Tibial nerve (tissue), 4 donors: Measurements from ENCODE around the gene MAGI1. TPM values are rescaled to one million over a fixed set of nuclear protein-coding genes. Genes with fewer than 3 reads are reported as not detected.
"Not testable (repeated sequence)": the region's sequence is repeated elsewhere in the genome, so short reads cannot be mapped to it uniquely, and the experiment has no call there.

Source experiments
- DNase-seq, 2 donors: peaks; one replicate each; pipeline ENCODE4 v3.0.0-alpha.2; 2019; ENCODE audit warnings: low spot score in 2 of 2
- H3K27ac ChIP-seq, 4 donors: fragments of 200-600 bp; sonication (generic) in 3 of 4; one replicate each; pipeline ENCODE4 v1.5.1; 2017 to 2019; ENCODE audit warnings: mild to moderate bottlenecking in 1 of 4
- H3K27me3 ChIP-seq, 2 donors: fragments of 200-600 bp; sonication (generic) in 1 of 2; one replicate each; pipeline versions ENCODE4 v1.5.1 to v1.6.0; 2017 to 2019
- H3K36me3 ChIP-seq, 3 donors: fragments of 200-600 bp; sonication (generic); one replicate each; pipeline ENCODE4 v1.5.1; 2018 to 2019
- H3K4me1 ChIP-seq, 4 donors: fragments of 200-600 bp; sonication (generic) in 3 of 4; one replicate each; pipeline ENCODE4 v1.5.1; 2017 to 2019
- H3K4me3 ChIP-seq, 4 donors: fragments of 200-600 bp; sonication (generic) in 3 of 4; one replicate each; pipeline ENCODE4 v1.5.1; 2017 to 2019; ENCODE audit warnings: mild to moderate bottlenecking in 1 of 4, moderate library complexity in 1 of 4
- H3K9me3 ChIP-seq, 4 donors: fragments of 200-600 bp; sonication (generic) in 3 of 4; one replicate each; pipeline ENCODE4 v1.5.1; 2017 to 2019
- EP300 ChIP-seq, 2 donors: sonication (generic); formaldehyde crosslinking; IDR thresholded peaks; one replicate each; pipeline ENCODE4 v1.6.1; 2017; ENCODE audit warnings: antibody characterized with exemption in 2 of 2, mild to moderate bottlenecking in 1 of 2
- POLR2A ChIP-seq, 2 donors: fragments of 450-650 bp; IDR thresholded peaks; one replicate each; pipeline ENCODE4 v1.6.1; 2017; ENCODE audit warnings: antibody characterized with exemption in 2 of 2, mild to moderate bottlenecking in 2 of 2, moderate library complexity in 2 of 2
- WGBS, 2 donors: methylation state at CpG; one replicate each; pipeline ENCODE4 v1.1.5; 2018; 5-methylcytosine and 5-hydroxymethylcytosine counted together
- total RNA-seq, 4 donors: library from RNA; depleted of rRNA; stranded (reverse); fragments of >200 nt; gene quantifications; one replicate each; pipeline ENCODE4 v1.1.0, GENCODE V29; 2016
- TF ChIP-seq, protein P1 (sequence below), 5 experiments: fragments of 200-600 bp in 3 of 5; fragments of 450-650 bp in 2 of 5; sonication (generic) in 3 of 5; IDR thresholded peaks; one replicate each; pipeline ENCODE4 v1.5.1; 2016 to 2019; ENCODE audit warnings: antibody characterized with exemption in 5 of 5, mild to moderate bottlenecking in 3 of 5, moderate library complexity in 2 of 5

MAGI1 gene
- total RNA-seq, 4 donors from 2014 or later = 30.6 to 52.8 (median 36.1) TPM

GRCh38 chr3:65867463-65868210 is 171.1 kb downstream of the MAGI1 start:
- 93 to 97% methylated on average over 9 of the region's 9 CpGs for WGBS, 2 donors
- Histone ChIP-seq H3K4me3 (no peak overlapping the region), H3K9me3 (no peaks in the 10 kb centered on the region)

DNA sequence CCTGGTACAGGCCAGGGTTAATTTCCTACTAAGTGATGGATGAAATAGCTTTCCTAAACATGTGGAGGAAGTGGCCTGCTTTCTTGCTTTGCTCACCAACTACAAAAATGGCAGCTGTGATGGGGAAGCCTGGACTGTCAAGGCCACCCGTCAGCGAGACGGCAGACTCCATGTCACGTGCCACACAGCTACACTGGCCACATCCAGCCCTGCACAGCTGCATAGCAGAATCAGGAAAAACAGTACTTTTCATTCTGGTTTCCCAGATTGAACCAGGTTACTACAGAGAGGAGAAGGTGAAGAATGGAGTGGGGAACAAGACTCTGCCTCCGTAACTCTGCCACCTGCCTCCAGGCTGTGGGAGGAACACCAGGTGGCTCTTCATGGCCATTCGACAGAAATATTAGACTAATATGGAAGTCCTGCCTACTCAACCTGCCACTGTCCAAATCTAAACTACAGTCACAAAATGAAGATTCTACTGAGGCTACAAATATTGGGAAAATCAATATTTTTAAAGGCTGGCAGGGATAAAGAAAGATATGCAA is 174.3 kb downstream of the MAGI1 start:
- Histone ChIP-seq H3K4me3 (no peak overlapping the region), H3K27ac (no peak overlapping the region), H3K4me1 (no peaks in the 10 kb centered on the region), H3K27me3 (no peaks in the 10 kb centered on the region), H3K36me3 (no peaks in the 10 kb centered on the region), H3K9me3 (no peaks in the 10 kb centered on the region)
- WGBS, 2 donors = 93 to 95% methylated on average over 6 of the region's 6 CpGs
- DNase-seq = no peak
- TF ChIP-seq, protein P1, sequence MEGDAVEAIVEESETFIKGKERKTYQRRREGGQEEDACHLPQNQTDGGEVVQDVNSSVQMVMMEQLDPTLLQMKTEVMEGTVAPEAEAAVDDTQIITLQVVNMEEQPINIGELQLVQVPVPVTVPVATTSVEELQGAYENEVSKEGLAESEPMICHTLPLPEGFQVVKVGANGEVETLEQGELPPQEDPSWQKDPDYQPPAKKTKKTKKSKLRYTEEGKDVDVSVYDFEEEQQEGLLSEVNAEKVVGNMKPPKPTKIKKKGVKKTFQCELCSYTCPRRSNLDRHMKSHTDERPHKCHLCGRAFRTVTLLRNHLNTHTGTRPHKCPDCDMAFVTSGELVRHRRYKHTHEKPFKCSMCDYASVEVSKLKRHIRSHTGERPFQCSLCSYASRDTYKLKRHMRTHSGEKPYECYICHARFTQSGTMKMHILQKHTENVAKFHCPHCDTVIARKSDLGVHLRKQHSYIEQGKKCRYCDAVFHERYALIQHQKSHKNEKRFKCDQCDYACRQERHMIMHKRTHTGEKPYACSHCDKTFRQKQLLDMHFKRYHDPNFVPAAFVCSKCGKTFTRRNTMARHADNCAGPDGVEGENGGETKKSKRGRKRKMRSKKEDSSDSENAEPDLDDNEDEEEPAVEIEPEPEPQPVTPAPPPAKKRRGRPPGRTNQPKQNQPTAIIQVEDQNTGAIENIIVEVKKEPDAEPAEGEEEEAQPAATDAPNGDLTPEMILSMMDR (IDR thresholded peaks at IDR 0.05) = no peak
- TF ChIP-seq EP300 (IDR thresholded peaks at IDR 0.05) = no peak
- no peak for TF ChIP-seq POLR2A (IDR thresholded peaks at IDR 0.05)

More at GRCh38 chr3:65867463-65868210, 171.1 kb downstream of the MAGI1 start:
- H3K27me3 ChIP-seq = no peaks in the 10 kb centered on the region
- DNase-seq = no peak
- TF ChIP-seq POLR2A (IDR thresholded peaks at IDR 0.05) = no peak
- TF ChIP-seq, protein P1 (IDR thresholded peaks at IDR 0.05) = no peak
- TF ChIP-seq EP300 (IDR thresholded peaks at IDR 0.05) = no peak
- H3K27ac ChIP-seq = no peak overlapping the region
- H3K36me3 ChIP-seq = no peaks in the 10 kb centered on the region
- peaks cover 0 to 5% (median 0%) of the 10 kb centered on the region in 4 donors for H3K4me1 ChIP-seq

- WGBS, 2 donors = 79 to 84% methylated on average over 5 of the region's 5 CpGs
- TF ChIP-seq POLR2A (IDR thresholded peaks at IDR 0.05) = no peak
- TF ChIP-seq, protein P1 (IDR thresholded peaks at IDR 0.05) = no peak
- TF ChIP-seq EP300 (IDR thresholded peaks at IDR 0.05) = no peak
- Histone ChIP-seq H3K27ac (no peak overlapping the region), H3K27me3 (no peaks in the 10 kb centered on the region), H3K4me3 (no peak overlapping the region), H3K4me1 (no peaks in the 10 kb centered on the region), H3K36me3 (no peaks in the 10 kb centered on the region), H3K9me3 (peaks cover 0 to 9% (median 0%) of the 10 kb centered on the region in 4 donors)
- DNase-seq = no peak
These were observed 177.0 kb downstream of the MAGI1 start for GRCh38 chr3:65861718-65862117.

GRCh38 chr3:65859612-65860011 is 179.1 kb downstream of the MAGI1 start:
- H3K27me3 ChIP-seq, H3K4me3 ChIP-seq, H3K9me3 ChIP-seq, H3K4me1 ChIP-seq, H3K36me3 ChIP-seq, DNase-seq, H3K27ac ChIP-seq: not testable (repeated sequence)
- WGBS, 2 donors = 96 to 97% methylated on average over 7 of the region's 7 CpGs

DNA sequence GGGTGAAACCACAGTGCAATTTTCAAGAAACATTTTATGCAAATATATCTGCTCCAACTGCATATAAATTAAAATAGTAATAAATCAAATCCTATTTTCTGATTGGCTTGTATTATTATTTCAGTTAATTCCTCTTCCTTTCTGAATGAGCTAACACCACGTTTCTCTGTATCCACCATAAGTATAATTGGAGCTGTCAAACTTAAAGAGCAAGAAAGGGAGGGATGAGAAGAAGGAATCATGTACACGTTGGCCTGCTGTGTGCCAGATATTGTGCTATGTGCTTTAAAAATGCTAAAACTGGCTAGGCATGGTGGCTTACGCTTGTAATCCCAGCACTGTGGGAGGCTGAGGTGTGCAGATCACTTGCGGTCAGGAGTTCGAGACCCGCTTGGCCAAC is 180.0 kb downstream of the MAGI1 start:
- no peaks in the 10 kb centered on the region for H3K36me3 ChIP-seq
- H3K27ac ChIP-seq = no peak overlapping the region
- no peak overlapping the region for H3K4me3 ChIP-seq
- 92% methylated on average over 6 of the region's 6 CpGs for WGBS, 2 donors
- no peak for DNase-seq
- peaks cover 0 to 9% (median 0%) of the 10 kb centered on the region in 4 donors for H3K9me3 ChIP-seq
- H3K27me3 ChIP-seq = no peaks in the 10 kb centered on the region
- H3K4me1 ChIP-seq = peaks cover 0 to 7% (median 0%) of the 10 kb centered on the region in 4 donors
- TF ChIP-seq, protein P1 (IDR thresholded peaks at IDR 0.05) = no peak
- no peak for TF ChIP-seq EP300 (IDR thresholded peaks at IDR 0.05)
- no peak for TF ChIP-seq POLR2A (IDR thresholded peaks at IDR 0.05)
